Ovary (tissue), 3 donors: ENCODE measurements around the gene MRPL33.

Experiments used
- EP300 ChIP-seq: sonication (generic); formaldehyde crosslinking; IDR thresholded peaks from one replicate; pipeline ENCODE4 v1.6.1; 2017; ENCODE audit warnings: antibody characterized with exemption
- POLR2A ChIP-seq: fragments of 450-650 bp; IDR thresholded peaks from one replicate; pipeline ENCODE4 v1.6.1; 2017; ENCODE audit warnings: antibody characterized with exemption, mild to moderate bottlenecking, moderate library complexity
- TF ChIP-seq, protein P1 (sequence below), 3 donors: fragments of 450-650 bp in 2 of 3; fragments of 200-600 bp in 1 of 3; IDR thresholded peaks; one replicate each; pipeline versions ENCODE4 v1.5.1 to v1.8.0; 2016 to 2022; ENCODE audit warnings: antibody characterized with exemption in 3 of 3, mild to moderate bottlenecking in 1 of 3
- donor health status: DM: no; HTN: no; CAD: no.

DNA sequence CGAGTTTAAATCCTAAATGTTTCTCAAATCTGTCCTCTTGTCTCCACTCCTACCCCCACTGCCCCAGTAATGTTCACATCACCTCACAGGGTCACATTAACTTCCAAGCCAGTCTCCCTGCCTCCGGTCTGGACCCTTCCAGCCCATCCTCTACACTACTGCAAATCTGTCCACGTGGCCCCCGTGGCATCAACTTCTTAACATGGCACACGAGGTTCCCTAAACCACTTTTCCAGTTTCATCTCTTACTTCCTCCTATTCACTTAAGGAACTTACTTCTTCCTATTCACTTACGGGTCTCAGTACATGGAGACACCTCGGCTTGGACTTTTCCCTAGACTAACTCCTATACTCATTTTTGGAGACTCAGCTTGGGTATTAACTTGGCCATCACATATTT lies 27.0 kb downstream of the MRPL33 start:
- TF ChIP-seq, protein P1, sequence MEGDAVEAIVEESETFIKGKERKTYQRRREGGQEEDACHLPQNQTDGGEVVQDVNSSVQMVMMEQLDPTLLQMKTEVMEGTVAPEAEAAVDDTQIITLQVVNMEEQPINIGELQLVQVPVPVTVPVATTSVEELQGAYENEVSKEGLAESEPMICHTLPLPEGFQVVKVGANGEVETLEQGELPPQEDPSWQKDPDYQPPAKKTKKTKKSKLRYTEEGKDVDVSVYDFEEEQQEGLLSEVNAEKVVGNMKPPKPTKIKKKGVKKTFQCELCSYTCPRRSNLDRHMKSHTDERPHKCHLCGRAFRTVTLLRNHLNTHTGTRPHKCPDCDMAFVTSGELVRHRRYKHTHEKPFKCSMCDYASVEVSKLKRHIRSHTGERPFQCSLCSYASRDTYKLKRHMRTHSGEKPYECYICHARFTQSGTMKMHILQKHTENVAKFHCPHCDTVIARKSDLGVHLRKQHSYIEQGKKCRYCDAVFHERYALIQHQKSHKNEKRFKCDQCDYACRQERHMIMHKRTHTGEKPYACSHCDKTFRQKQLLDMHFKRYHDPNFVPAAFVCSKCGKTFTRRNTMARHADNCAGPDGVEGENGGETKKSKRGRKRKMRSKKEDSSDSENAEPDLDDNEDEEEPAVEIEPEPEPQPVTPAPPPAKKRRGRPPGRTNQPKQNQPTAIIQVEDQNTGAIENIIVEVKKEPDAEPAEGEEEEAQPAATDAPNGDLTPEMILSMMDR (IDR thresholded peaks at IDR 0.05) = no peak
- TF ChIP-seq EP300 (no peak), POLR2A (no peak)
